Astrocyte (in vitro differentiated cells and primary cell): ENCODE measurements around the gene NOS1.

Source experiments
- EZH2 ChIP-seq: IDR thresholded peaks from 2 replicates; pipeline ENCODE4 v1.6.1; 2012; ENCODE audit warnings: mild to moderate bottlenecking, low read length, inconsistent platforms; ENCODE audit not compliant: insufficient read depth
- TF ChIP-seq, protein P1 (sequence below): IDR thresholded peaks from 2 replicates; pipeline ENCODE4 v1.5.1; 2011; ENCODE audit warnings: low read depth, mild to moderate bottlenecking, inconsistent platforms, low read length, moderate library complexity; ENCODE audit not compliant: insufficient read depth

GRCh38 chr12:117255386-117255785, 106.0 kb downstream of the NOS1 start:
- no peak for TF ChIP-seq EZH2
- TF ChIP-seq, protein P1, sequence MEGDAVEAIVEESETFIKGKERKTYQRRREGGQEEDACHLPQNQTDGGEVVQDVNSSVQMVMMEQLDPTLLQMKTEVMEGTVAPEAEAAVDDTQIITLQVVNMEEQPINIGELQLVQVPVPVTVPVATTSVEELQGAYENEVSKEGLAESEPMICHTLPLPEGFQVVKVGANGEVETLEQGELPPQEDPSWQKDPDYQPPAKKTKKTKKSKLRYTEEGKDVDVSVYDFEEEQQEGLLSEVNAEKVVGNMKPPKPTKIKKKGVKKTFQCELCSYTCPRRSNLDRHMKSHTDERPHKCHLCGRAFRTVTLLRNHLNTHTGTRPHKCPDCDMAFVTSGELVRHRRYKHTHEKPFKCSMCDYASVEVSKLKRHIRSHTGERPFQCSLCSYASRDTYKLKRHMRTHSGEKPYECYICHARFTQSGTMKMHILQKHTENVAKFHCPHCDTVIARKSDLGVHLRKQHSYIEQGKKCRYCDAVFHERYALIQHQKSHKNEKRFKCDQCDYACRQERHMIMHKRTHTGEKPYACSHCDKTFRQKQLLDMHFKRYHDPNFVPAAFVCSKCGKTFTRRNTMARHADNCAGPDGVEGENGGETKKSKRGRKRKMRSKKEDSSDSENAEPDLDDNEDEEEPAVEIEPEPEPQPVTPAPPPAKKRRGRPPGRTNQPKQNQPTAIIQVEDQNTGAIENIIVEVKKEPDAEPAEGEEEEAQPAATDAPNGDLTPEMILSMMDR = no peak
